T-helper 2 cell (primary cell): ENCODE data around the gene MAML2.
A peak's percentile ranks its signal among the peaks of the same experiment; 100 is the strongest.
"Not testable (repeated sequence)": the region's sequence is repeated elsewhere in the genome, so short reads cannot be mapped to it uniquely, and the experiment has no call there.

Source experiments
- DNase-seq, 5 experiments: peaks; one replicate each; pipeline versions ENCODE4 v3.0.0 to v3.0.0-alpha.2; 2012 to 2022

MAML2 gene

GRCh38 chr11:96206955-96207354 lies 136.0 kb downstream of the MAML2 start:
- DNase-seq, result no peak

- peak in 1 of 5 experiments; percentile 57 for DNase-seq
Measured at GRCh38 chr11:96205460-96205809, 137.6 kb downstream of the MAML2 start.

GRCh38 chr11:96204721-96205459 lies 138.1 kb downstream of the MAML2 start:
- DNase-seq, result peak in 2 of 5 experiments; percentile 27 to 75

- DNase-seq, result no peak
Measured at GRCh38 chr11:96204366-96204659, 138.7 kb downstream of the MAML2 start.

GRCh38 chr11:96203567-96204365 lies 139.2 kb downstream of the MAML2 start:
- no peak for DNase-seq

GRCh38 chr11:96200243-96200642 lies 142.8 kb downstream of the MAML2 start:
- no peak for DNase-seq

- DNase-seq, result peak in 2 of 5 experiments; percentile 34 to 83
Measured at GRCh38 chr11:96199563-96200025, 143.4 kb downstream of the MAML2 start.

GRCh38 chr11:96197801-96198701 lies 144.9 kb downstream of the MAML2 start:
- DNase-seq, result no peak

GRCh38 chr11:96197103-96197502 lies 145.9 kb downstream of the MAML2 start:
- DNase-seq, result no peak

GRCh38 chr11:96196181-96196662 lies 146.8 kb downstream of the MAML2 start:
- no peak for DNase-seq

- DNase-seq, result no peak
Measured at GRCh38 chr11:96195671-96196070, 147.3 kb downstream of the MAML2 start.

- DNase-seq, result no peak
Measured at GRCh38 chr11:96194581-96195374, 148.2 kb downstream of the MAML2 start.

GRCh38 chr11:96193745-96194443 lies 149.1 kb downstream of the MAML2 start:
- DNase-seq, result no peak

GRCh38 chr11:96191752-96192151 lies 151.2 kb downstream of the MAML2 start:
- DNase-seq, result no peak

- peak in 1 of 5 experiments; percentile 77 for DNase-seq
Measured at GRCh38 chr11:96189351-96189750, 153.6 kb downstream of the MAML2 start.

- DNase-seq, result no peak
Measured at GRCh38 chr11:96188243-96189006, 154.6 kb downstream of the MAML2 start.

GRCh38 chr11:96187822-96188221 lies 155.2 kb downstream of the MAML2 start:
- DNase-seq, result no peak

- no peak for DNase-seq
Measured at GRCh38 chr11:96186806-96187205, 156.2 kb downstream of the MAML2 start.

- DNase-seq, result no peak
Measured at GRCh38 chr11:96185220-96185768, 157.7 kb downstream of the MAML2 start.

GRCh38 chr11:96180937-96181336 lies 162.1 kb downstream of the MAML2 start:
- not testable (repeated sequence) for DNase-seq
